Upper lobe of left lung (tissue), 6 donors: Measurements from ENCODE around the gene MRPS18A. TPM values are rescaled to one million over a fixed set of nuclear protein-coding genes. Genes with fewer than 3 reads are reported as not detected.

Experiments
- ATAC-seq, 2 donors: fragments of 200-7000 bp; cut with Tn5 transposase; one replicate each; pipeline ENCODE4 v1.9.1; 2022; ENCODE audit warnings: mild to moderate bottlenecking in 2 of 2, moderate library complexity in 2 of 2; ENCODE audit not compliant: low FRiP score in 2 of 2
- DNase-seq, 2 donors: peaks; one replicate each; pipeline ENCODE4 v3.0.0-alpha.2; 2019 to 2020
- H3K27ac ChIP-seq, 4 donors: fragments of 200-600 bp; sonication (generic); one replicate each; pipeline ENCODE4 v1.5.1; 2016 to 2019
- H3K27me3 ChIP-seq, 4 donors: fragments of 200-600 bp; sonication (generic); one replicate each; pipeline ENCODE4 v1.5.1; 2017 to 2019
- H3K36me3 ChIP-seq, 4 donors: fragments of 200-600 bp; sonication (generic); one replicate each; pipeline ENCODE4 v1.5.1; 2016 to 2019
- H3K4me1 ChIP-seq, 4 donors: fragments of 200-600 bp; sonication (generic); one replicate each; pipeline ENCODE4 v1.5.1; 2018 to 2019
- H3K4me3 ChIP-seq, 4 donors: fragments of 200-600 bp; sonication (generic); one replicate each; pipeline ENCODE4 v1.5.1; 2017 to 2019; ENCODE audit warnings: mild to moderate bottlenecking in 2 of 4, moderate library complexity in 1 of 4
- H3K9me3 ChIP-seq, 4 donors: fragments of 200-600 bp; sonication (generic); one replicate each; pipeline ENCODE4 v1.5.1; 2018 to 2019
- CTCF ChIP-seq, 6 experiments: fragments of 450-650 bp in 4 of 6; fragments of 200-600 bp in 2 of 6; sonication (generic) in 2 of 6; IDR thresholded peaks; one replicate each; pipeline ENCODE4 v1.5.1; 2016 to 2019; ENCODE audit warnings: antibody characterized with exemption in 6 of 6
- EP300 ChIP-seq, 4 donors: sonication (generic); formaldehyde crosslinking; IDR thresholded peaks; one replicate each; pipeline ENCODE4 v1.5.1; 2017; ENCODE audit warnings: antibody characterized with exemption in 4 of 4, control low read depth in 2 of 4
- POLR2A ChIP-seq, 4 donors: fragments of 450-650 bp; IDR thresholded peaks; one replicate each; pipeline ENCODE4 v1.5.1; 2016 to 2017; ENCODE audit warnings: antibody characterized with exemption in 4 of 4, mild to moderate bottlenecking in 2 of 4
- POLR2AphosphoS5 ChIP-seq, 2 donors: sonication (generic); formaldehyde crosslinking; IDR thresholded peaks; one replicate each; pipeline ENCODE4 v1.5.1; 2017; ENCODE audit warnings: antibody characterized with exemption in 2 of 2
- WGBS, 2 donors: methylation state at CpG; one replicate each; pipeline ENCODE4 v1.1.5; 2017 to 2018; 5-methylcytosine and 5-hydroxymethylcytosine counted together
- total RNA-seq, 6 donors: library from RNA; depleted of rRNA in 4 of 6; stranded (reverse); fragments of >200 nt in 4 of 6; gene quantifications; one replicate each; pipeline versions ENCODE4 v1.1.0 to v1.2.1, GENCODE V29; 2016 to 2021
- donor health status: DM: no; HTN: no; CAD: no; lungs with moderate emphysema.
- donor health status: DM: no; HTN: yes; CAD: no; lungs with severe emphysema.

MRPS18A gene
- total RNA-seq, 6 donors from 2014 or later, result 21.0 to 45.6 (median 33.4) TPM

DNA sequence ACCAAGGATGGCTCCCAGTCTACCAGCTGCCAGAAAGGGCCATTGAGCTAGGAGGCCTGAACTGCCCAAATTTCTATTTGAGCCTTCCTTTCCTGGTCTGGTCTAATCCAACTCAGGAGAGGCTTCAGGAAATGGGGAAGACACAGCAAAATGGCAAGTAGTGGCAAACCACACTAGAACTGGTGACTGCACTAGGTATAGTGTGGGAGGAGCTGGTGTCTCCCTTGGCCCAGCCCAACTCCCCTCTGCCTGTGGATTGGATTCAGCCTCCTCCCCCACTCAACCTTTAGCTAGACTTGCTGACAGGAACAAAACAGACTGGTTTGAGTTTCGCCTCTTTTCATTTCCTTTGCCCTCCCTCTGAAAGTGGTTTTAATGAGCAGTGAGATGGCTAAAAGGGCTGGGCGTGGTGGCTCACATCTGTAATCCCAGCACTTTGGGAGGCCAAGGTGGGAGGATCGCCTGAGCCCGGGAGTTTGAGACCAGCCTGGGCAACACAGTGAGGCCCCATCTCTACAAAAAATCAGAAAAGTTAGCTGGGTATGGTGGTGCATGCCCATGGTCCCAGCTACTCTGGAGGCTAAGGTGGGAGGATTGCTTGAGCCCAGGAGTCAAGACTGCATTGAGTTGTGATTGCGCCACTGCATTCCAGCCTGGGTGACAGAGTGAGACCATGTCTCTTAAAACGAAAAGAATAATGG, 17.5 kb downstream of the MRPS18A start:
- no peak overlapping the region for H3K4me3 ChIP-seq
- no peaks in the 10 kb centered on the region for H3K27me3 ChIP-seq
- no peak for TF ChIP-seq POLR2A (IDR thresholded peaks at IDR 0.05)
- no peak for TF ChIP-seq EP300 (IDR thresholded peaks at IDR 0.05)
- TF ChIP-seq CTCF (IDR thresholded peaks at IDR 0.05), result no peak
- TF ChIP-seq POLR2AphosphoS5 (IDR thresholded peaks at IDR 0.05), result no peak
- no peaks in the 10 kb centered on the region for H3K9me3 ChIP-seq
- DNase-seq (no peak), ATAC-seq (no peak)
- H3K36me3 ChIP-seq, result peaks cover 7 to 48% (median 36%) of the 10 kb centered on the region in 4 donors
- H3K27ac ChIP-seq, result peak overlapping the region in 3 of 4 donors; percentile 42 to 64 (median 46)
- peaks cover 21 to 42% (median 25%) of the 10 kb centered on the region in 4 donors for H3K4me1 ChIP-seq
- WGBS, 2 donors, result 74 to 75% methylated on average over 6 of the region's 6 CpGs

DNA sequence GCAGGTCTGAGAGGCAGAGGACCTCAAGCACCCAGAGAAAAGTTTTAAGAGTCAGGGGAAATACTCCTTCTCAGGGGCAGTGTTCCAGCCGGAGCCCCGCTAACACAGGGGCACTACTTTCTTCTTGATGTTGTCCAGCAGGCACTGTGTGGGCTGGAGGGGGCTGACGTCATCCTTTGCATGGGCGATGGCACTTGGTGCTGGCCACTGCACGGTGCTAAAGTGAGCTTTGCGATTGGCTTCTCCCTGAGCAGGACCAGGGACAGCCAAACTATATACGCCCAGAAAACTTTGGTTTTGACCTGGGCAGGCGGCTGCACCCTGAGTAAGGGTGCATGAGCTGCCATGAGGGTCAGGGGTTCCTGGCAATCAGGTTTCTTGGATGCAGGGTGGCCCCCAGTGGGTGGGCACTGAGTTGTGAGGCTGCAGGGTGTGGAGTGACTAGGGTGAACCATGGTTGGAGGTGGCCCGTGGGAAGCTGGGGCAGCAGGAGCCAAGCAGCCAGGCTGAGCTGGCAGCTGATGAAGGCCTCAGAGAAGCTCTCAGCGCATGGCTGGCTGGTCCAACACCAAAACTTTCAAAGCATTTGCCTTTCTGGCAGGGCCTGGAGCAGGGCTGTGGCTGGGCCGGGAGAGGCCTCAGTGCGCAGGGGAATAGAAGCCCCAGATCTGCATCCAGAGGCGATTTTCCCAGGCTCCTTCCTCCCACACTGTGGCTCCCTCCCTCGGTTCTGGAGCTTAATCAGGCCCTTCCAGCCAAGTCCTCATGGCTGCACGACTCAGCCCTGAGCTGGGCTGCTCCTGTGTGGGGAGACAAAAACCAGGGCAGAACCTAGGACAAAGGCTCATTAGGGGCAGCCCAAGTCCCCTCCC, 18.3 kb downstream of the MRPS18A start:
- peak; percentile 29 to 72 for DNase-seq
- H3K4me1 ChIP-seq, result peaks cover 21 to 42% (median 25%) of the 10 kb centered on the region in 4 donors
- H3K4me3 ChIP-seq, result no peak overlapping the region
- H3K9me3 ChIP-seq, result no peaks in the 10 kb centered on the region
- H3K27me3 ChIP-seq, result no peaks in the 10 kb centered on the region
- peak in 1 of 2 donors; percentile 69 for ATAC-seq
- peaks cover 7 to 40% (median 29%) of the 10 kb centered on the region in 4 donors for H3K36me3 ChIP-seq
- TF ChIP-seq POLR2AphosphoS5 (IDR thresholded peaks at IDR 0.05) (no peak), EP300 (IDR thresholded peaks at IDR 0.05) (no peak), POLR2A (IDR thresholded peaks at IDR 0.05) (no peak), CTCF (IDR thresholded peaks at IDR 0.05) (no peak)
- 31 to 78% methylated on average over 7 to 15 of the region's 15 CpGs for WGBS, 2 donors
- peak overlapping the region in 3 of 4 donors; percentile 42 to 64 (median 46) for H3K27ac ChIP-seq

- Histone ChIP-seq H3K4me3 (no peak overlapping the region), H3K4me1 (peaks cover 21 to 40% (median 24%) of the 10 kb centered on the region in 4 donors), H3K27ac (peak overlapping the region in 3 of 4 donors; percentile 22 to 64 (median 42)), H3K36me3 (peaks cover 6 to 31% (median 24%) of the 10 kb centered on the region in 4 donors), H3K9me3 (no peaks in the 10 kb centered on the region), H3K27me3 (no peaks in the 10 kb centered on the region)
- 30 to 35% methylated on average over 14 to 15 of the region's 17 CpGs for WGBS, 2 donors
- no peak for TF ChIP-seq POLR2A (IDR thresholded peaks at IDR 0.05)
- TF ChIP-seq CTCF (IDR thresholded peaks at IDR 0.05), result peak; percentile 36 to 72 (median 60)
- TF ChIP-seq POLR2AphosphoS5 (IDR thresholded peaks at IDR 0.05), result peak in 1 of 2 donors; percentile 61
- no peak for TF ChIP-seq EP300 (IDR thresholded peaks at IDR 0.05)
- ATAC-seq, result peak; percentile 58 to 85
- DNase-seq, result peak; percentile 69 to 82
Measured at GRCh38 chr6:43668151-43669028, 19.2 kb downstream of the MRPS18A start.
